G401.6 (cell line): ENCODE results near the gene CYBC1.
"Not testable (repeated sequence)": the region's sequence is repeated elsewhere in the genome, so short reads cannot be mapped to it uniquely, and the experiment has no call there.

Experiments
- FAIRE-seq: peaks from 2 replicates; lab custom pipeline; 2012; peaks lifted over from hg19 to GRCh38; lab: Jason Lieb, UNC

The CYBC1 gene

GRCh38 chr17:82477934-82478333, 27.4 kb upstream of the CYBC1 start:
- FAIRE-seq = no peak

GRCh38 chr17:82475458-82475857, 24.9 kb upstream of the CYBC1 start:
- FAIRE-seq = no peak

- FAIRE-seq = no peak
These were observed 23.9 kb upstream of the CYBC1 start for GRCh38 chr17:82474223-82475010.

GRCh38 chr17:82470065-82470464, 19.5 kb upstream of the CYBC1 start:
- FAIRE-seq = no peak

GRCh38 chr17:82468692-82469091, 18.1 kb upstream of the CYBC1 start:
- no peak for FAIRE-seq

GRCh38 chr17:82465023-82465603, 14.6 kb upstream of the CYBC1 start:
- no peak for FAIRE-seq

GRCh38 chr17:82464567-82464929, 14.0 kb upstream of the CYBC1 start:
- FAIRE-seq = no peak

- no peak for FAIRE-seq
These were observed 13.5 kb upstream of the CYBC1 start for GRCh38 chr17:82463925-82464566.

GRCh38 chr17:82463391-82463790, 12.8 kb upstream of the CYBC1 start:
- no peak for FAIRE-seq

GRCh38 chr17:82461827-82462524, 11.4 kb upstream of the CYBC1 start:
- FAIRE-seq = no peak

GRCh38 chr17:82459936-82460335, 9.4 kb upstream of the CYBC1 start:
- FAIRE-seq = not testable (repeated sequence)

- no peak for FAIRE-seq
These were observed 8.4 kb upstream of the CYBC1 start for GRCh38 chr17:82458885-82459424.

GRCh38 chr17:82458179-82458884, 7.8 kb upstream of the CYBC1 start, which contains the start of gene NARF:
Gene NARF (plus strand): TSS chr17:82458741. CDS start chr17:82458804, 63 bp downstream.
- peak; percentile 91 for FAIRE-seq

- FAIRE-seq = peak; percentile 36
These were observed 7.3 kb upstream of the CYBC1 start for GRCh38 chr17:82457929-82458178.

GRCh38 chr17:82457073-82457928, 6.7 kb upstream of the CYBC1 start:
- FAIRE-seq = no peak

- not testable (repeated sequence) for FAIRE-seq
These were observed 3.2 kb upstream of the CYBC1 start for GRCh38 chr17:82453706-82454105.

- not testable (repeated sequence) for FAIRE-seq
These were observed 2.6 kb upstream of the CYBC1 start for GRCh38 chr17:82453151-82453550.

- no peak for FAIRE-seq
These were observed 1.6 kb upstream of the CYBC1 start for GRCh38 chr17:82452162-82452561.

GRCh38 chr17:82449883-82450356, 632 bp downstream of the CYBC1 start:
- FAIRE-seq = no peak

GRCh38 chr17:82449131-82449882, 1.2 kb downstream of the CYBC1 start:
- no peak for FAIRE-seq
